Measurements from ENCODE around the gene TRIP13.
"Not testable (repeated sequence)": the region's sequence is repeated elsewhere in the genome, so short reads cannot be mapped to it uniquely, and the experiment has no call there.

The TRIP13 gene

DNA sequence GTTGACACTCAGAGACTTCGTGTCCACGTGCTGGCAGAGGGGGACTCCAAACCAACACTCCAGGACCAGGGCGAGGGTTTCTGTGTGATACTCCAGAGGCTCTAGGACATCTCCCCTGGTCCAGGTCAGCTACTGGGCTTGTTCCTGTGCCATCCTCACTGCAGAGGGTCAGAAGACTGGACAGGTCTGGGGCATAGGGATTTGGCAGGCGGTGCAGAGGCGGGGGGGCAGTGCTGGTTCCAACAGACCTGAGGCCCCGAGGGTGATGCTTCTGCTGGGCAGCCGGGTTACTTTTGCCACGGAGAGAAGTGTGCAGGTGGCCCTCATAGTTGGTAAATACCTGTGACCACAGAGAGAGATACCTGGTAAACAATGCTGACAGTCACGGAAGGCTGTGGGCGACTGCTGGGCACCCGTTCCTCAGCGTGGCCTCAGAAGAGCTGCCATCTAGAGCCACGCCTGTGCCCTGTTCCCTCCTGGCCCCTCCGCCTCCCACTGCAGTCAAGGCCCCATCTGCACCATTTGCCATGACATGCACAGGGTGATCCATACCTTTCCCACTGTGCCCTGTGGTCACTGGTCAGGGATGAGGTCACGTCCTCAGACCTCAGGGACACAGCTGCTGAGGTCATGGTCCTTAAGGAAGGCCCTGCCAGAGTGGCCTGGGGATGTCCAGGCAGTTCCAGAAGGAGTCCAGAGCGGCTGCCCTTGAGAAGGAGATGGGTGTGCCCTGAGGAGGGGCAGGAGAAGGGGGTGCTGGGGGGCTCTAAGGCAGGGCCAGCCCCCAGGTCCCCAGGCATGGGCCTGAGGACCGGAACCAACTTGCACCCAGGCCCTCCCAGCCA, 30.0 kb downstream of the TRIP13 start:
- Histone ChIP-seq H3K36me3 (replicated peaks) (no peaks in the 10 kb centered on the region), H3K27ac (no peak overlapping the region), H3K4me3 (ENCODE audit: low read depth, low read length) (no peak overlapping the region), H3K27me3 (replicated peaks) (peaks cover 15% of the 10 kb centered on the region)
- TF ChIP-seq, protein P1, sequence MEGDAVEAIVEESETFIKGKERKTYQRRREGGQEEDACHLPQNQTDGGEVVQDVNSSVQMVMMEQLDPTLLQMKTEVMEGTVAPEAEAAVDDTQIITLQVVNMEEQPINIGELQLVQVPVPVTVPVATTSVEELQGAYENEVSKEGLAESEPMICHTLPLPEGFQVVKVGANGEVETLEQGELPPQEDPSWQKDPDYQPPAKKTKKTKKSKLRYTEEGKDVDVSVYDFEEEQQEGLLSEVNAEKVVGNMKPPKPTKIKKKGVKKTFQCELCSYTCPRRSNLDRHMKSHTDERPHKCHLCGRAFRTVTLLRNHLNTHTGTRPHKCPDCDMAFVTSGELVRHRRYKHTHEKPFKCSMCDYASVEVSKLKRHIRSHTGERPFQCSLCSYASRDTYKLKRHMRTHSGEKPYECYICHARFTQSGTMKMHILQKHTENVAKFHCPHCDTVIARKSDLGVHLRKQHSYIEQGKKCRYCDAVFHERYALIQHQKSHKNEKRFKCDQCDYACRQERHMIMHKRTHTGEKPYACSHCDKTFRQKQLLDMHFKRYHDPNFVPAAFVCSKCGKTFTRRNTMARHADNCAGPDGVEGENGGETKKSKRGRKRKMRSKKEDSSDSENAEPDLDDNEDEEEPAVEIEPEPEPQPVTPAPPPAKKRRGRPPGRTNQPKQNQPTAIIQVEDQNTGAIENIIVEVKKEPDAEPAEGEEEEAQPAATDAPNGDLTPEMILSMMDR (IDR thresholded peaks at IDR 0.05; ENCODE audit: low read depth, low read length, missing control alignments): no peak
- in situ Hi-C loops (cut with HindIII; ENCODE audit: low pct_ligation_motif_present, low sequenced_read_pairs): no loop called here
- no peak for DNase-seq

DNA sequence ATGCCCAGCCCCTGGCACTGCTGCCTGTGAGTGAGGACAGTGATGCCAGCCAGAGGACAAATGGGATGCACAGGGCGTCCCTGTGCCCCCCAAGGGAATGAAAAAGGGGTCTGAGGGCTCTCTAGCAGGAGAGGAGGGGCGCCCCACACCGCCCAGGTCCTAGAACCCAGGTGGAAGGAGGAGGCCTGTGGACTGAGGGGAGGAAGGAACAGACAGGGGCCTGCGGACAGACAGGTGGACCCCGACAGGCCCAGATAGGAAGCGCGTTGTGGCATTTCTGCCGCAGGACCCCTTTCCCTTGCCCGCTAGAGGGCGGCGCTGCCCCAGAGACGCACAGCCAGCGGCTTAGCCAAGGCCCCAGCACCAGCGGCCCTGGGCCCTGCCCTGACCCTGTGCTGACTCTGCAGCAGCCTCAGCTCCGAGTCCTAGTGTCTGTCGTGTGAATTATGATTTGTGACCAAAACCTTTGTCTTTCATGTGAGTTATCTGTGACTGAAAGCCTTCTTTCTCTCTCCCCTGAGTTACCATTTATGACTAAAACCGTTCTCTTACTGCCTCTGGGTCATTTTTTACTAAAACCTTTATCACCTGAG, 30.7 kb downstream of the TRIP13 start:
- in situ Hi-C loops (cut with HindIII; ENCODE audit: low pct_ligation_motif_present, low sequenced_read_pairs): no loop called here
- TF ChIP-seq, protein P1 (IDR thresholded peaks at IDR 0.05; ENCODE audit: low read depth, low read length, missing control alignments): peak; percentile 94
- no peak overlapping the region for H3K4me3 ChIP-seq (ENCODE audit: low read depth, low read length)
- H3K36me3 ChIP-seq (replicated peaks): no peaks in the 10 kb centered on the region
- H3K27ac ChIP-seq: no peak overlapping the region
- H3K27me3 ChIP-seq (replicated peaks): peaks cover 16% of the 10 kb centered on the region
- DNase-seq: peak; percentile 48

DNA sequence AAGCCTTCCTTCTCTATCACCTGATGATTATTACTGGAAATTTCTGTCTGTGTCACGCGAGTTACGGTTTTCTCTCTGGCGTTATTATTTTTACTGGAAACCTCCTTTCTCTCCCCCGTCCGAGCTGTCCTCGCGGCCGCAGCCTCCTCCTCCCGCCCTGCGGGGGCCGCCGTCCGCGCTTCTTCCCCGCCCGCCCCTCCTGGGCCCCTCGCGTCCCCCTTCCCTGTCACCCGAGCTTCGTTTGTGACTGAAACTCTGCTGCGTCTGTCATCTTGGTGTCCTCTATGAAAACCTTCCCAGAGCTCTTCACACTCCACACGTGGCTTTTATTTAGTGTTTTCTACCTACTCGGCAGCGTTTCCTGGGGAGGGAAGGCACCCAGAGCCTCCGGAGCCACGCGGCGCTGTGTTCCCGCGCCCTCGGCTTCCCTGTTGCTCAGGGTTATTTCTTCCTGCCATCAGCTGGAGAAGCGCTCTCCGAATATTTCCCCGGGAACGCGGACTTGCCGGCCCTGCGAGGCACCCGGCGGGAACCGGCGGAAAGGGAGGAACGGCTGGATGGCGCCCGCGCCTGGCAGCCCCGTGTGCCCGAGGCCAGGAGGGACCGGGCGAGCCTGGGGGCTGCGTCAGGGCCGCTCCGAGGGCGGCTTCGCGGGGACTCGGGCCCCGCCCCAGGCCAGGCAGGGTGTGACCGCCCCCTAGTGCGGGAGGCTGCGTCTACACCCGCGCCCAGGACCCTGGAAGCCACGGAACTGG, 33.9 kb downstream of the TRIP13 start:
- no peak overlapping the region for H3K4me3 ChIP-seq (ENCODE audit: low read depth, low read length)

DNA sequence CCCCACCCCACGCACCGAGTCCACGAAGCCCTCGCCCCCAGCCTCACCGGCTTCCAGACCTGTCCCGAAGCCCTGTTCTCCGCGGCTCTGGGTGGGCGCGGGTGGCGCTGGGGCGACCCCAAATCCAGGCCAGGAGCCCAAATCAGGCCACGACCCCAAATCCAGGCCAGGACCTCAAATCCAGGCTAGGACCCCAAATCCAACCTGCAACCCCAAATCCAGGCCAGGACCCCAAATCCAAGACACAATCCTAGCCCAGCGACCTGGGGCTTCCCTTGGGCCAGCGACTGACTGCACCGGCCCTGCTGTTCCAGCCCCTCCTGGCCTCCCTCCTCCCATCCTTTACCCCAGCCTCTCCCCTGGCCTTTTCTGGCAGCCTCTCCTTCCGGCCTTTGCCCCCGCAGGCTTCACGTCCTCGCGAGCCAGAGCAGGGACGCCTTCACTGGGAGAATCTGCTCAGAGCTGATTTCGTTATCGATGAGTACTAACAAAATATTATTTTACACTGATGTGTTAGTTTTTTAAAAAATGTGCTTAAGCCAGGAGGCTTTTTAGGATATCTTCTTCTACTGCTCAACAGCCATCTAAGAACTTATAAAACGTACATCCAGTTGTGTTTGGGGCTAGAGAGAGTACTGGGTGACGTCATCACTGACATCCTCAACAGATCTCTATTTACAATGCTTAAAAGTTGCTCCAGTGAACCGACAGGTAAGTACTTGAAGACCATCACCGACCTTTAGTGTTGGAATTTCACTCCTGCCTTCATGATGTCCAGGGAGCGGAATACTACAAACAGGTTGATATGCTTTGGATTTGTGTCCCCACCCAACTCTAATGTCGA, 34.7 kb downstream of the TRIP13 start:
- in situ Hi-C loops (cut with HindIII; ENCODE audit: low pct_ligation_motif_present, low sequenced_read_pairs): loop anchor here (25.0 kb wide), 1 partner anchor 235 kb away; no protein-coding TSS in a partner anchor
- TF ChIP-seq, protein P1 (IDR thresholded peaks at IDR 0.05; ENCODE audit: low read depth, low read length, missing control alignments): no peak
- Histone ChIP-seq H3K27me3 (replicated peaks) (peaks cover 19% of the 10 kb centered on the region), H3K36me3 (replicated peaks) (no peaks in the 10 kb centered on the region), H3K4me3 (ENCODE audit: low read depth, low read length) (no peak overlapping the region), H3K27ac (no peak overlapping the region)
- DNase-seq: no peak

More for the DNA sequence above, 33.9 kb downstream of the TRIP13 start:
- TF ChIP-seq, protein P1 (IDR thresholded peaks at IDR 0.05; ENCODE audit: low read depth, low read length, missing control alignments): peak; percentile 41
- no peak for DNase-seq
- Histone ChIP-seq H3K27me3 (replicated peaks) (peaks cover 18% of the 10 kb centered on the region), H3K27ac (no peak overlapping the region), H3K36me3 (replicated peaks) (no peaks in the 10 kb centered on the region)
- in situ Hi-C loops (cut with HindIII; ENCODE audit: low pct_ligation_motif_present, low sequenced_read_pairs): loop anchor here (25.0 kb wide), 1 partner anchor 236 kb away; no protein-coding TSS in a partner anchor

DNA sequence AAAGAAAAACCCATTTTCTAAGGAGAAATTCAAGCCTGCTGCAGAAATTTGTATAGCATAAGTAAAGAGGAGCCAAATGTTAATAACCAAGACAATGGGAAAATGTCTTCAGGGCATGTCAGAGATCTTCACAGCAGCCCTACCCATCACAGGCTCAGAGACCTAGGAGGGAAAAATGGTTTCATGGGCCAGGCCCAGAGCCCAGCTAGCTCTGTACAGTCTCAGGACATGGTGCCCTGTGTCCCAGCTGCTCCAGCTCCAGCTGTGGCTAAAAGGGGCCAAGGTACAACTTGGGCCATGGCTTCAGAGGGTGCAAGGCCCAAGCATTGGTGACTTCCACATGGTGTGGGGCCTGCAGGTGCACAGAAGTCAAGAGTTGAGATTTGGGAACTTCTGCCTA, 36.5 kb downstream of the TRIP13 start:
- not testable (repeated sequence) for DNase-seq

More for the DNA sequence above, 36.5 kb downstream of the TRIP13 start:
- H3K4me3 ChIP-seq (ENCODE audit: low read depth, low read length); H3K27ac ChIP-seq; H3K36me3 ChIP-seq (replicated peaks): not testable (repeated sequence)
- H3K27me3 ChIP-seq (replicated peaks): peaks cover 19% of the 10 kb centered on the region
- in situ Hi-C loops (cut with HindIII; ENCODE audit: low pct_ligation_motif_present, low sequenced_read_pairs): loop anchor here (25.0 kb wide), 1 partner anchor 233 kb away; no protein-coding TSS in a partner anchor

Data from brain microvascular endothelial cell (primary cell).